ENCODE data around the gene PLEKHH2. TPM values are rescaled to one million over a fixed set of nuclear protein-coding genes. Genes with fewer than 3 reads are reported as not detected.

The PLEKHH2 gene
- total and polyA plus RNA-seq, 12 donors = 0.23 to 3.1 (median 1.2) TPM

GRCh38 chr2:43762286-43762685 lies 125.2 kb downstream of the PLEKHH2 start:
- intact Hi-C loops (cut with DNase I) = no loop called here
- Histone ChIP-seq H3K27me3 (no peaks in the 10 kb centered on the region), H3K9me3 (no peaks in the 10 kb centered on the region), H3K36me3 (peaks cover 0 to 9% (median 0%) of the 10 kb centered on the region in 9 donors), H3K4me1 (peaks cover 0 to 8% (median 0%) of the 10 kb centered on the region in 9 donors), H3K4me3 (no peak overlapping the region), H3K27ac (no peak overlapping the region)
- ATAC-seq = no peak
- TF ChIP-seq CTCF (IDR thresholded peaks at IDR 0.05) = no peak
- no peak for DNase-seq
- WGBS, 2 donors = 67 to 81% methylated on average over 3 of the region's 3 CpGs

DNA sequence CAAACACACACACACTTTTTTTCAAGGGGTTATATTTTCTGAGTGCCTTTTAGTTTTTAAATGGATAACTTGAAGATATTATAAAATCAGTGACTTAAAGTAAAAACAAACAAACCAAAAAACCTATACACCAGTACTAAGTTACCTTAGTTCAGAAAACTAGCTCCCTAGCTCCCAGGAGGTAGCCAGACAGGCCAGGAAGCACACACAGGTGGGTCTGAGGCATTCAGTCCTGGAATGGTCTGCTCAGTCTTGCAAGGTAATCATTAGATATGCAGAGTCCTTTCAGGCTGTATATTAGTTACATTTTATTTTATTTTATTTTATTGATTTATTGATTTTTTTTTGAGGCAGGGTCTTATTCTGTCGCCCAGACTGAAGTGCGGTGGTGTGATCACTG lies 126.0 kb downstream of the PLEKHH2 start:
- Histone ChIP-seq H3K4me3 (no peak overlapping the region), H3K9me3 (no peaks in the 10 kb centered on the region), H3K36me3 (peaks cover 0 to 9% (median 0%) of the 10 kb centered on the region in 9 donors), H3K4me1 (peaks cover 0 to 8% (median 0%) of the 10 kb centered on the region in 9 donors), H3K27me3 (no peaks in the 10 kb centered on the region), H3K27ac (no peak overlapping the region)
- ATAC-seq = no peak
- no peak for DNase-seq
- TF ChIP-seq CTCF (IDR thresholded peaks at IDR 0.05) = no peak
- intact Hi-C loops (cut with DNase I) = no loop called here
- WGBS, 2 donors = 98 to 100% methylated on average over 2 of the region's 2 CpGs

DNA sequence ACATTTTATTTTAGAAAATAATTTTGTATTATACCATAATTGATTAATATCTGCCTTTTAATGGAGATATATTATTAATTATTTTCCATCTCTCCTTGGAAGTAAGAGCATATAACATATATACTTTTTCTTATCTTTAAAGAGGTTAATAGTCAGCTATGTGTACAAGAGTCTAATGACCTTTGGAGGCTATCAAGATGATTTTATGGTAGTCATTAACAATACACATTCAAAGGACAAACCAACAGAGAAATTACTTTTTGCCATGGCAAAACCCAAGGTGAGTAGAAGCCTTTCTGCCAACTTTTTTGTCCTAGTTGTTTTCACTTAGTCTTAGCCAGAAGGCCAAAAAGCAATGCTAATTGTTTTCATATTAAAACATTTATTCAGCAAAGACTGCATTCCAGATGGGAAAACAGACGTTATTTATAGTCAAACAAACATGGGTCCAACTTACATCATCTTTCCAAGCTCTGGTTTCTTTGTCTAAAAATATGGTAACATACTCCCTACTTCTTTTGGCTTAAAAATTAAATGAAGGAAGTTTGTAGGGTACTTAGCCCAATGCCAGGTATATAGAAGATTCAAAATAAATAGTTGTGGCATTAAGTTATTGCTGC lies 127.1 kb downstream of the PLEKHH2 start:
- Histone ChIP-seq H3K4me3 (no peak overlapping the region), H3K4me1 (peaks cover 0 to 4% (median 0%) of the 10 kb centered on the region in 9 donors), H3K27me3 (no peaks in the 10 kb centered on the region), H3K27ac (no peak overlapping the region), H3K36me3 (peaks cover 0 to 9% (median 0%) of the 10 kb centered on the region in 9 donors), H3K9me3 (no peaks in the 10 kb centered on the region)
- 43 to 46% methylated on average over 1 of the region's 1 CpG for WGBS, 2 donors
- DNase-seq (no peak), ATAC-seq (no peak)
- intact Hi-C loops (cut with DNase I) = no loop called here
- TF ChIP-seq CTCF (IDR thresholded peaks at IDR 0.05) = no peak

DNA sequence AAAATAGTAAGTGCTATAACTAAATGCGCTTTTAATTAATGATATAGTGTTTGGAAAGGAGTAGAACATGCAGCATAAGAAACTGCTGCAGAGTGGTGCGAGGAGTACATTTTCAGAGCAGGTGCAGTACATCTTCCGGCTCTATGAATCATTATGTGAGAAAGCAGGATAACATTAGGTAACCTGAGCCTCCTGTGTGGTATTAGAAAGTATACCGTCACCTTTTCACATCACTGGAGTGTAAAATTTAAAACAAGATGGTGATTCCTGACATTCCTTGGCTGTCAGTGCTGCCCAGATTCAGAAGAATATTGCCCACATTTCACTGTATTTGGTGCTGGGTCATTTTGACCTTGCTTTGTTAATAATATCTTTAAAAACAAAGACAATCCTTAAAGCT lies 128.9 kb downstream of the PLEKHH2 start:
- no peaks in the 10 kb centered on the region for H3K9me3 ChIP-seq
- no peak overlapping the region for H3K27ac ChIP-seq
- H3K36me3 ChIP-seq = peaks cover 0 to 9% (median 0%) of the 10 kb centered on the region in 9 donors
- DNase-seq = no peak
- ATAC-seq = no peak
- intact Hi-C loops (cut with DNase I) = no loop called here
- H3K4me3 ChIP-seq = no peak overlapping the region
- H3K4me1 ChIP-seq = no peaks in the 10 kb centered on the region
- no peak for TF ChIP-seq CTCF (IDR thresholded peaks at IDR 0.05)
- 92 to 93% methylated on average over 4 of the region's 4 CpGs for WGBS, 2 donors
- H3K27me3 ChIP-seq = no peaks in the 10 kb centered on the region
